DMS79 (cell line): ENCODE data around the gene ZNF407.
A peak's percentile ranks its signal among the peaks of the same experiment; 100 is the strongest.

ENCODE experiments used
- DNase-seq: peaks from one replicate; lab custom pipeline; 2025; lab: John Stamatoyannopoulos, UW

The ZNF407 gene

DNA sequence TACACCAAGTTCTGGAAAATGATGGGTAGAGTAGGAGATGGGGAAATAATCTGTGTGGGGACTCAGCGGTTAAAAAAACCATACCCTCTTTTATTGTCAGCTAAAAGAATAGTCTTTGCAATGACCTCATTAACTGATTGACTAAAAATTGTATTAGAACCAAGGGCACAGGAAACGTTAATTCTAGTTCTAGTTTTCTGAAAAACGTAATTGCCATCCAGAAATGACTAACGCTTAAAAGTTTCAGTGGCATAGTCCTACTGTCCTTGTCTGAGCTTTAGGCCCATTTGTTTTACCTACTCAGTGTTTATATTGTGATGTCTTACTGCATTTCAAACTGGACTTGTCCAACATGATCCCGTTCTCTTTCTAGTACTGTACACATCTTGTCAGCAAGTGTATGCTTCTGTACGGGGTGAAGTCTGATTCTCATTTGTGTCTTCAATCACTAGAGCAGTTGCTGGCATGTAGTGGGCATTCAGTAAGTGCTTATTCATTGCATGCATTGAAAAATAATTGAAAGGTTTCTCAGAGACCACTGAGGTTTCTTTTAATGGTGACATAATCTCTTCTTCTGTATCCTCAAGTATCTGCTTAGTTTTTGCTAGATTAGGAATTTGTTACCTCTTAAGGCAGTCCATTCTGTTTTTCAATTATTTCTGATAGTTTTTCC is 81.5 kb downstream of the ZNF407 start:
- DNase-seq, result no peak

DNA sequence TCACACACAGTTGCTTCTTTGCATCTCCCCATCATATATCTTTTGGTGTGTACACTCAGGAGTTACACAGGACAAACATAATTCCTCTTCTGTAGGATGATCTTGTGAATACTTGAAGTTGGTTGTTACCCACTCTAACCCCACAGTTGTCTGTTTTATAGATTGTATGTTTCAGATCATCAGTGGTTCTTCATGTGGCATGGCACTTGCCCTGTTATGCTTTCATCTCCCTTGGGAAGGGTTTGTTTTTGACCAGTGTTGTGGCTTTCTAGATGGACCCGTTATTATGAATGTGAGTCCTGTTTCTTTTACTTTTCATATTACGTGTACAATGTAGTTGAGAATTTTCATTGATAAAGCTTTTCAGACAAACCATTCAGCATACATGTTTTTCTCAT is 82.0 kb downstream of the ZNF407 start:
- DNase-seq, result no peak

DNA sequence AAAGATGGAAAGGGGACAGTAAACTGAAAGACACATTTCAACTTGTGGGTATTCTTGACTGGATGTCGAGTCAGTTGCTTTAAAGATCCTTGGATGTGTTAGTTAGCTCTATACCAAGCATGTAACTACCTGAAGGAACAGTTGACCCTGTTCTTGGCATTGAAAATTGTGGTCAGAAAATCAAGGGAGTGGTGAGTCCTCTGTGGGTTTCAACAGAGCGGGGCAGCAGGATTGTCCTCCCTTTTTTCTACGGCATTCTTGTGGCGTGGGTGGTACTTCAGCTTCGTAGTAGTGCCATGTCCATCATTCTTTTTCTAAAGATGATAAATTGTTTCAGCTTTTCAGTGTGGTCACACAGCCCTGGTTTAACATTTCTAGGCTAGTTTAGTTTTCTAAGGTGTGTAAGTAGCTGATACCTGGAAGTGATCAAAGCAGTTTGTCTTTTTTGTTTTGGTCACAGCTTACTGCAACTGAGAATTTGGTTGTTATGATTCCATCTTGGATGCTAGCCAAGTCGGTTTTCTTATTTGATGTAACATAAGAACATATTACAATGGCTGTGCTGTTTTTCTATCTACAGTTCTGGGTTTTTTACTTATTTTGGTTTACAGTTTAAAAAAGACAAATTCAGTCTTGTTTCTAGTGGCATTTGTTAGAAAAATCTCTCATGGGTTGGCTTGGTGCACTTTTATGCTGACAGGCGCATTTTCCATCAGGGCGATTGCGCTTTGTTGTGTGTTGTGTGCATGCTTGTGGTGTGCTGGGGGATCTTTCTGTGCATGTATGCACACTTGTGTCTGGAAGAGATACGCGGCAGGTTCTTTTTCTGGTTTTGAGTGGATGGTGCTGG is 84.7 kb downstream of the ZNF407 start:
- DNase-seq, result peak; percentile 45

DNA sequence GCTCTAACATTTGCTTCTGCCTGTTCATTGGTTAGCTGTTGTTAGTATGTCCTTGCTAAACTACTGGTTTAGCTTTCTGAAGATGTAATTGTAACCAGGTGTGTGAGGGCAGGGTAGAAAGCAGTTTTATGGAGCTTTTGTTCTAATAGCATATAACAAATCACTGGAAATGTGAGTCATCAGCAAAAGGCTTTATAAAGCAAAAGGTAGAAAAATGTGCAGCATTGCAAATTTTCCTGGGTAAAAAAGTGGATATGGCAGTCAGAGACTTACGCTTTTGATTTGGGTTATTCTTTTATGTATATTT is 85.3 kb downstream of the ZNF407 start:
- DNase-seq, result no peak

DNA sequence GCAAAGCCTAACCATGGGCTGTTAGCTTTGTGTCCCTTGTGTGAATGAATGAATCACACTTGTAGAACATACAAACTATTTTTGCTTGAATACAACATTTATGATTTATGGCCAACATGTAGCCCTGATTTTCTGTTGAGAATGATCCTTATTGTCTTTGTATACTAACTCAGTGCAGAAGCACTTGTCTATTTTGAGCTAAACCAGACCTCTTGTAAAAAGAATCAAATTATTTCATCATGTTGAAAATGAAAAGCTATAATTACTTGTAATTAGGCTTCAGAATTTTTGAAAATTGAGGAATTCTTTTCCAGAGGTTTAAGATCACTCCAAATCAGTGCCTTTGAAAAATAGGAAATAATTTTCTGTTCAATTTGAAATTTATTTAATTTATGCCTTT is 85.9 kb downstream of the ZNF407 start:
- no peak for DNase-seq

DNA sequence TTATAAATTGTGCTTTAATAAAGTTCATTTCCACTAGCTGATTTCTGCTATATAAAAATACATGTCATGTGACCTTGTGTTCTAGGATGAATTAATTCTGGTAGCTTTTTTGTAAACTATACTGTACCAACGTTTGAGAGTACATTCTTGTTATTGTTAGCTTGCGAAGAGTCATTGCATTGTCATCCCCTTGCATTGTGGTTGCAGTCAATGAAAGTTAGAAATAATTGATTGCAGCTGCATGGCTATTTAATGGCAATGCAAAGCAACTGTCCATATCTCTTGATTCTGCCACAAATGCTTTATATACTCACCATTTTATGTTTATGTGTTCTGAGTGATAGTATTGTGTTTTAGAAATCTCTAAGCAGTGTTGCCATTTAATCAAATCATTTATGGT is 91.6 kb downstream of the ZNF407 start:
- DNase-seq, result no peak

DNA sequence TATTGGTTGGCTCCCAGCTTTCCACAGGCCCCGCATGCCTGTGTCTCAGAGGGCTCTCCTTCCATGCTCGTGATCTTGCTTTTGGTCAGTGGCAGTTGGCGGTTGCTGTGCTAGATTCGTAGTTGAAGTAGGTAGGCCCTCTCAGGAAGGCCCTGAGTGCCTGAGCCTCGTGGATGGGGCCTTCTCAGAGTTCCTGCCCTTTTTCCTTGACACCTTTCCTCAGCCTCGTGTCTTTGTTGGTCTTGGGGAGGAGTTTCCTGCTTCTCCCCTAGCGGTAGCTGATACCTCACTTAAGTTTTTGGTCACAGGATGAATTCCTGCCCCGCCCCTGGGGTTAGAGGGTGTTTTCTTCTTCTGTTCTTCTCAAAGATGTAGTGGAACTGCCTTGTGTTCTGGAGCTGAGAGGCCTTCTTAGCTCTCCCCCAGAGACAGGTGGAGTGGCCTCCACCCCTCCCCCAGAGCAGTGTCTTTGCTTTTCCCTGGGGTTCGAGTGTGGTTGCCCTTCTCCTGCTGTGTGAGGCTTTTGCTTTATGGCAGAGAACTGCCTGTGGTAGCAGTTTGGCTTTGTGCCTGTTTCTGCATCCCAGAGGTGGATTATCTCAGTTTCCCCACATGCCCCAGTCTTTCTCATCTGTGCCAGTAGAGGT is 94.8 kb downstream of the ZNF407 start:
- peak; percentile 4 for DNase-seq

DNA sequence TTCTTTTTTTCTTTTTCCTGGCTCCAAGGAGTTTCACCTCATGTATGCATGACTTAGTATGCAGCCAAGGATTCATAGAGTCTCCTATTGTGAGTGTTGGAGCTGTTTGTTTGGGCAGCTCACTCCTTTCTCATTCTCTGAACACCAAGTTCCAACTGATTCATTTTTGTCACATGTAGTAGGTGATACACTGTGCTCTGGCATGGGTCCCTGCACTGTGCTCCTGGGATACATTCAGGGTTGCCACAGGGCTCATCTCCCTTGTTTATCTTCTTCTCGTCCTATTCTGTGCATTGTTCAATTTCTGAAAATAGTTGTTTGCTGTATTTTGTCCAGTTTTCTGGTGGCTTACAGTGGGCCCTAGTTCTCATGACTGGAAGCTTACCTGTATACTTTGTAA is 96.8 kb downstream of the ZNF407 start:
- DNase-seq, result no peak

DNA sequence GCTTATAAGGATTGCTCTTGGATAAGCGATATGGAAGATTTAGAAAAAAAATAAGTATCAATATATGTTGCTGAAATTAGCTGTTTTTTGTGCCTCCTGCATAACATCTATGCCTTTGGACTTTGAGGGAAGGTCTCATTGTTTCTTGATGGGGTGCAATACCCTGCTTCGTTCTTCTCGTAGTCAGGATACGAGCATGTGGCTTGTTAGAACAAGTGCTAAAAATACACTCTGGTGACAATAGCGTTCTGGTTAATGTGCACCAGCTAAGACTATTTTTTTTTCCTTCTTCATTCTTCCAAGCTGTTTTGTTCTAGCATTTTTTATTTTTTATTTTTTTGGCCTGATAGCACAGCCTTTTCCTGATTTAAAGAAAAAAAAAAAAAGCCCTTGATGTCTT is 97.5 kb downstream of the ZNF407 start:
- no peak for DNase-seq

DNA sequence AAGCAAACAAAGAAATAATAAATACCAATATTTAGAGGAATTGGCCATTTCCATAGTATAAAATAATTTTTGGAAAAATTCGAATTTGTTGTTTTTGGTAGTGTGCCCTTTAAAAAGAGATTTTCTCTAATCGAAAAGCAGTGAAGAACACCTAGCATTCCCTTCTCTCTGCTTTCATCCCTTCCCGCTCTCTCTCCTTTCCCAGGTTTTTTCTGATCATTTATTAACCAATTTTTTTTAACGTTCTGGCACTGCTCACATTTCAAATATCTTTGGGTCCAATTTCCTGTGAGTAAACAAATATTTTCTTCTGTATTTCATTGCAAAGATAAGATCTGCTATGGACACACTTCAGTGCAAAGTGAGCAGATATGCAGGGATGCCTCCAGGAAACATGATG is 101.2 kb downstream of the ZNF407 start:
- no peak for DNase-seq

DNA sequence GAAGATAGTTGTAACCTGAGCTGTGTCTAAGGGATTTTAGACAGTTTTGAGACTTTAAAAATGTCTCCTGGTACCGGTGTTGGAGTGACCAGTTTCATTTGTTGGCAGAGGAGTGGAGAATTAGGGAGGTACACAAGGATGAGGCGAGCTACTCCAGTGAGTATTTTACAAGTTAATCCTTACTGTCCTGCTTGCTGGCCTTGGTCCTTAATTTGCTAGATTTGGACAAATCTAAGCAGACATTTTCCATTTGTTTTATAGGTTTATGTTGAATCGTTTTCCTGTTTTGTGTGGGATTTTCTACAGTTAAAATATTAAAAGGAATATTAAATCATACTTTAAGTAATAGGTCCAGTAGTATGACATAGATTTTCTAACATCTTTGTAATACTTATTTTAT is 101.8 kb downstream of the ZNF407 start:
- no peak for DNase-seq

DNA sequence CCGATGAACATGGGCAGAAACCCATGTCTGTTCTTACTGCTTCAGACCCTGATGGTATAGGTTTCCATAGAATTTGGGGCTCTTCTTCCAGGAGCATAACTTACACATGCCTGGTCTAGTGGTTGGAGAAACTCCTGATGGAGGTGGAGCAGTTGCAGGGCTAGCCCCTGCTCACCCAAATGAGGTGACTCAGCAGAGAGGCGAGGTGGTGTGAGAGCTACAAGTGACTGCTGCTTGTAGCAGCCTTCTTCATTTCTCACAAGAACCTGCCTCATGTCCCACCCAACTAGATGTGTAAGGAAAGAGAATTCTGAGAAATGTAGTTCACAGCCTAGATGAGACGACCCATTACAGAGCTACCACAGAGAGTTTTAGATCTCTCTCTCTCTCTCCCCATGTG is 105.3 kb downstream of the ZNF407 start:
- no peak for DNase-seq

DNA sequence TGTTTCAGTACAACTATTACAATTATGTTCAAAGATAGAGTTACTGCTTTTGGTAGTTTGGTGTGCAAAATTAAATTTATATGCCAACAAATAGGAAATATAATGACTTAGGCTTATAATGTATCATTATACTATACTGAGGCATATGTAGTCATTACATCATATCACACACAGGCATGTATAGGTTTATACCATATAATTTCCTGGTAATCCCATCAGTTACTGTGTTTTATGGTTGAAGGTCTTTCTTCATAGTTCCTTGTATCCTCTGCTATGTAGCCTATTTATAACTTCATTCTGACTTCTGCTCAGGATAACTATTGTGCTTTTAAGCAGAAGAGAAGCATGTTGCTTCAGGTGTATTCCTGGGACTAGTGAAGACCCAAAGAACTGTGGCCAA is 110.5 kb downstream of the ZNF407 start:
- no peak for DNase-seq

DNA sequence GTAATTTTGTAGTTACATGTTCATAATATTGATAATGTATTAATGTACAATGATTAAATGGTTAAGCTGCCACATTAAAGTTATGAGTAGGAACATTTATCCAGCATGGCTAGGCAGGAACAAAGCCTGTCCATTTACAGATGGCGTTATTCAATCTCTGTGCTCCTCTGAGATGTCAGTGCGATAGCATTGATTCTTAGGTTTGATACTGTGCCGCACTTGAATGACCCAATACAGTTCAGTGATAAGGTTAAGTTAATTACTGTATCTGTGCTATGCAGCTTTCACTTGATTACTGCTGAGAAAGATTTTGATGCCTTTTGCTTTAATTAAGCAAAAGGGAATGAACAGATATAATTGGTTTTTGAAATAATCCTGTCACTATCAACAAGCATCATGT is 111.8 kb downstream of the ZNF407 start:
- DNase-seq, result no peak

DNA sequence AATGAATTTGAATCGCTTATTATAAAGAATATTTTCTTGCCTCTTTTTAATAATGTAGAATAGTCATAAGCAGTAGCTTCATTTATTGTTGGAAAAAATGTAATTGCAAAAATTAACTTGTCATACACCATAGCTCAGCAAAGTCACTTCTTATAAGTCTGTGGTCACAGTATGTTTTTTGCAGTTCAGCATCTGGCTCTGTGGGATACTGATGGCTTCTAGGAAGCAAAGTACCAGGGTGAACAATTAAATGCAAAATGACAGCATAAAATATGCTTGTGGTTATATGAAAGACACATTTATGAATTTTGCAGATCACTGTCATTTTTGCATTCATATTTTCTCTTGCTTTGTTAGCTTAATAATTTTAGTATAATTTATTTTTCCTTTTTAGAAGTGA is 116.5 kb downstream of the ZNF407 start:
- no peak for DNase-seq

DNA sequence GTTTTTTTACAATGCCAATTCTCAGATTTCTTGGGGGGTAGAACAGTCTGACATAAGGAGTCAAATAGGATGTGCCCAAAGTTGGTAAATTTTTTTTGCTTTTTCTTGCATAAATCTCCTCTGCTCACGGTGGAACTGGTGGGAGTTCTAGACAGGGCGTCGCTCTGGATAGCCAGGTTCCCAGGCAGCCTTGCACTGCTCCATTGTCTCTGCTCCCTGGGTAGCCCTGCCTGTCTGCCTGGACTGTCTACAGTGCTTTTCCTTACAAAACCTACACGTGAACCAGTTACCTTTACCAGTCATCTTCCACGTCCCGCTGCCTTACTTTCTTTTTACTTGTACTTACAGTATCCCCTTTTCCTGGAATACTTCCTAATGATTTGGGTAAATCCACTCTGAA is 117.1 kb downstream of the ZNF407 start:
- no peak for DNase-seq

DNA sequence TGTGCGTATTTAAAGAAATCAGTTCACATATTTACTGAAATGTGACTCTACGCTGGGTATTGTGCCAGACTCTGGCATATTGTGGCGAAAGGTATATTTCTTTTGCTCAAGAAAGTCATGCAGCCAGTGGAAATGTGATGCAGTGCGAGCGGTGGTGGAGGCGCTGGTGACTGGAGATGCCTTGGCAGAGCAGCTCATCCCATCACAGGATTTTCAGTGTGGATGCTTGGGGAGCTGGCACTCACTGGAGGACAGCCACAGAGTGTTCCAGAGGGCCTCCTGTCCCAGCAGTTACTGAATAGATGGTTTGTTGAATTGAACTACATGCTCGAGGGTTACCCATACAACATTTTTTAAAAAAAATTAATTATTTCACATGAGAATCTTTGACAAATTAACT is 117.6 kb downstream of the ZNF407 start:
- no peak for DNase-seq

DNA sequence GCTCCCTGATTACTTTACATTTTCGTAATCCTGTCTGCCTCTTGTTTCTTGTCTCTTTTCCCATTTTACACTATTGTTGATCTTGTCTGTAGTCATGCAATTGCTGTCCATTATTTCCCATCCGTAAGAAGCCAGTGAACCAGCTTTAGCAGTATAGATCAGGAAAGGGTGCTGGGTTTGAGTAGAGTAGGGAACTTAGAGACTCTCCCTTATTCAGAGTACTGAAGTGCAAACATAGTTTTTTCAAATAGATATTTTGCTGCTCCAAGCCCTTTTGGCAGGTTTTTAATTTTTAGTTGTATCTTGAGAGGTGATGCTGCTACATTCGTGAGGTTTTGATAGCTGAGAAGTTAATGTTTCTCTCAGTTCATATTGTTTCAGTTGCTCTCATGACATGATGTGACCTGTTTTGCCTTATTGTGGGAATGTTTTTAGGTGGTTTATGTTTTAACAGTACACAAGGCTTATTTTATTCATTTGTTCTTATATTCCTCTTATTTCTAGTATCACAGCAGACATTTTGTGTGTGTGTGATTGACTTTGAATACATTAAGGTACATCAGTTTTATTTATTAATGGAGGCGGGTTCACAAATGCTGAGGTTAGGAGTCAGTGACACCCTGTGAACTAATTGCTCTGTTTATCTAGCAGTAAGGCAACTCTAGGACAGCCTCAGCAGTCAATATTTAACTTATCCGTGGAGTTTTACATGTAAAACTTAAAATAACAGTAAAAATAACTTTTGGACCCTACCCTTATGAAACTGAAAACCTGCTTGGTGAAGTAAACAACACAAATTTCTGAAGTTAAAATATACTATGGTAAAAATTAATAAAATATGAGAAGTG is 118.4 kb downstream of the ZNF407 start:
- DNase-seq, result no peak

DNA sequence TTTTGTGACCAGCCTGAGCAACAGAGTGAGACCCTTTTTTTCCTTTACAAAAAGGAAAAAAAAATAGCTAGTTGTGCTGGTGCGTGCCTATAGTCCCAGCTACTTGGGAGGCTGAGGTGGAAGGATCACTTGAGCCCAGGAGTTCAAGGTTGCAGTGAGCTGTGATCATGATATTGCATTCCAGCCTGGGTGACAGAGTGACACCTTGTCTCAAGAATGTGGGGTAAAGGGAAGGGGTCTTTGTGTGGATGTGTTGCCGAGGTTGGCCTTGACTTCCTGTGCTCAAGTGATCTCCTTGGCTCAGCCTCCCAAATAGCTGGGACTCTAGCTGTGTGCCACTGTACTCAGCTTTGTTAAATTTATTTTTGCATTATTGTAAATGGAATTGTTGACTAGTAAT is 120.6 kb downstream of the ZNF407 start:
- DNase-seq, result no peak

DNA sequence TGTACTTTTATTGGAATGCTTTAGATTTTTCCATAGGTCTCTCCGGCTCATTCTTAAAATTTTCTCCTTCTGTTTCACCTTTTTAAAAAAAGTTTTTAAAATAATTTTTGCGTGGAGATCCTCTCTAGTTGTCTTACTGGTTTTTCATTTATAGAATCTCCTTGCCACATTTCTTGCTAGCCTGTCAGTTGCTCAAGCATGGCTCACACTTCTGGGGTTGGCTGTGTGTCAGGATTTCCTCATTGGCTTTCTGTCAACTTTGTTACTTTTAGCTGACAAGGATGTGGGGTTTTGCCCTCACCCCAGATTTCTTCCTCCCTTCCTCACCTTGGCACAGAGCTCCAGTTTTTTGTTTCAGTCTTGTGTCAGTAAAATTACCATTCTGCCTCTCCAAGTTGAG is 124.6 kb downstream of the ZNF407 start:
- DNase-seq, result no peak

DNA sequence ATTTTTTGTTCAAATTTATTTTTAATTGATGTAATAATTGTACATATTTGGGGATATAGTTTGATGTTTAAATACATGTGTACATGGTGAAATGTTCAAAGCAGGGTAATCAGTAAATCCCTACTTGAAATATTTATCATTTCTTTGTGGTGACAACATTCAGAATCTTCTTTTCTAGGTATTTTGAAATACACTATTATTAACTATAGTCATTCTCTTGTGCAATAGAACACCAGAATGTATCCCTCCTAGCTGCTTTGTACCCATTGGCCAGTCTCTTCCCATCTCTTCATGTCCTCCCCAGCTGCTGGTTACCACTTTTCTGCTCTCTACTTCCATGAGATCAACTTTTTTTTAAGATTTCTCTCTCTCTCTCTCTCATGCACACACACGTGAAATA is 126.5 kb downstream of the ZNF407 start:
- DNase-seq, result no peak

DNA sequence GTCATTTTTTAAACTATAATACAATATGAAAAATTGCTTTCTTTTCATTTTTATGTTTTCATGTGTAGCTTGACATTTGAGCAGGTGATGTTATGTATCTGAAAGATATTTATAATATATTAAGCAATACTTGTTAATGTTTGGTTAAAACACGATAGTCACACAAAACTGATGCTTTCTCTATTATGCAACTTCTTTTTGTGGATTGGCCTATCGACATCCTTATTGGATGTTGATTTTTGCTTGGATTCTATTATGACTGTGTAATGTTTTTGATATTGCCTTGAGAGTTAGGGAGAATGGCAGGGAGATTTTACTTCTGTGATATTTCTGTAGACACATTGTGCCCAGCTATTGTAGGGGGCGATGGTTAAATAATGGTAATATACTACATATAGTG is 128.0 kb downstream of the ZNF407 start:
- no peak for DNase-seq

DNA sequence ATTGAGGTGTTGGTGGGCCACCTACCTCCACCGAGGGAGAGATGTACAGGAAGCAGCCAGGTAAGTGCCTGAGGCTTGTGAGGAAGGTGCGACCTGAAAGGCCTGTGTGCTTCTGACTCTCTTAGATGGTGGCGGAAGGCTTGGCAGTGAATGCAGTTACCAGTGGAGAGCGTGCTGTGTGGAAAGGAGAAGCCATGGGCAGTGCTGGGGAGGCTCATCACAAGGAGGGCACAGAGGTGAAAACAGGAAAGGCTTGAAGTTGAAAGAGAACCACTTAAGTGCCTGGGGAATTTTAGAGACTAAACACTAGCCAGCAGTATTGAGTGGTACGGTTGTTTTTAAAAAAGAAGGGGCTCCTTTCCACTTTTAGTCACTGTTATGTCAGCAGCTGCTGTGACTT is 130.9 kb downstream of the ZNF407 start:
- DNase-seq, result no peak
